GM23338 (cell line): ENCODE data around the gene TSHZ3. TPM values are rescaled to one million over a fixed set of nuclear protein-coding genes. Genes with fewer than 3 reads are reported as not detected.

ENCODE experiments used
- ATAC-seq: fragments of 200-7000 bp; cut with Tn5 transposase; 3 replicates; pipeline ENCODE4 v1.9.1; 2020
- DNase-seq: peaks from one replicate; pipeline ENCODE4 v3.0.0-alpha.2; 2015; ENCODE audit warnings: low spot score
- H2AFZ ChIP-seq: fragments of 200-600 bp; sonication (generic); 2 replicates; pipeline ENCODE4 v1.8.0; 2016; ENCODE audit warnings: antibody characterized with exemption, mild to moderate bottlenecking, moderate library complexity
- H3F3A ChIP-seq: fragments of 200-600 bp; sonication (generic); replicated peaks from 2 replicates; pipeline ENCODE4 v1.8.0; 2017; ENCODE audit warnings: antibody characterized with exemption, mixed run types, low read depth
- H3K27ac ChIP-seq: fragments of 200-600 bp; sonication (generic); 2 replicates; pipeline ENCODE4 v1.6.1; 2016; ENCODE audit warnings: low read depth
- H3K27me3 ChIP-seq: fragments of 200-600 bp; sonication (generic); 2 replicates; pipeline ENCODE4 v1.8.0; 2016; ENCODE audit warnings: mild to moderate bottlenecking, mixed run types, moderate library complexity; ENCODE audit not compliant: insufficient read depth
- H3K36me3 ChIP-seq: fragments of 200-600 bp; sonication (generic); 2 replicates; pipeline ENCODE4 v1.8.0; 2016; ENCODE audit warnings: mild to moderate bottlenecking; ENCODE audit not compliant: insufficient read depth
- H3K4me1 ChIP-seq: fragments of 200-600 bp; sonication (generic); 2 replicates; pipeline ENCODE4 v1.8.0; 2016; ENCODE audit warnings: mild to moderate bottlenecking, moderate library complexity; ENCODE audit not compliant: insufficient read depth
- H3K4me2 ChIP-seq: fragments of 200-600 bp; sonication (generic); 2 replicates; pipeline ENCODE4 v1.7.1; 2017; ENCODE audit warnings: mixed run types
- H3K4me3 ChIP-seq: fragments of 200-600 bp; sonication (generic); 2 replicates; pipeline ENCODE4 v1.6.1; 2016; ENCODE audit warnings: mixed run types
- H3K79me2 ChIP-seq: fragments of 200-600 bp; sonication (generic); replicated peaks from 2 replicates; pipeline ENCODE4 v1.8.0; 2017; ENCODE audit warnings: mild to moderate bottlenecking; ENCODE audit not compliant: insufficient read depth
- H3K9me2 ChIP-seq: fragments of 200-600 bp; sonication (generic); 2 replicates; pipeline ENCODE4 v1.8.0; 2017; ENCODE audit not compliant: insufficient read depth
- H4K20me1 ChIP-seq: fragments of 200-600 bp; sonication (generic); replicated peaks from 2 replicates; pipeline ENCODE4 v1.8.0; 2017; ENCODE audit warnings: mild to moderate bottlenecking; ENCODE audit not compliant: insufficient read depth
- H3K27ac Mint-ChIP-seq: 2 replicates; pipeline ENCODE4 v1.8.0; 2020; ENCODE audit warnings: inconsistent platforms, mild to moderate bottlenecking, moderate library complexity, mixed read lengths
- H3K27me3 Mint-ChIP-seq: 3 replicates; pipeline ENCODE4 v1.8.0; 2022; ENCODE audit warnings: low read depth, mild to moderate bottlenecking, moderate library complexity, mixed read lengths, inconsistent platforms; ENCODE audit not compliant: insufficient read depth, poor library complexity
- H3K36me3 Mint-ChIP-seq: 3 replicates; pipeline ENCODE4 v1.8.0; 2021; ENCODE audit warnings: low read depth, mild to moderate bottlenecking, inconsistent platforms, moderate library complexity, mixed read lengths
- H3K4me1 Mint-ChIP-seq: 3 replicates; pipeline ENCODE4 v1.8.0; 2020; ENCODE audit warnings: mild to moderate bottlenecking, inconsistent platforms, mixed read lengths
- H3K4me3 Mint-ChIP-seq: 3 replicates; pipeline ENCODE4 v1.8.0; 2021; ENCODE audit warnings: moderate library complexity, mild to moderate bottlenecking, inconsistent platforms, mixed read lengths
- H3K9me3 Mint-ChIP-seq: 3 replicates; pipeline ENCODE4 v1.8.0; 2020; ENCODE audit warnings: moderate library complexity, mild to moderate bottlenecking, inconsistent platforms, mixed read lengths
- CREB1 ChIP-seq: fragments of 250-450 bp; sonication (Bioruptor Pico); IDR thresholded peaks from 2 replicates; pipeline ENCODE4 v1.5.0; 2020; ENCODE audit warnings: low read depth, mild to moderate bottlenecking, moderate library complexity
- CTCF ChIP-seq, 2 experiments: fragments of 200-600 bp in 1 of 2; sonication (generic) in 1 of 2; conservative IDR thresholded peaks; 2 replicates each; pipeline versions ENCODE4 v1.5.1 to v1.6.1; 2016 to 2017; ENCODE audit warnings: antibody characterized with exemption in 2 of 2, low read depth in 2 of 2, mild to moderate bottlenecking in 2 of 2, moderate library complexity in 1 of 2
- ETS1 ChIP-seq: IDR thresholded peaks from 2 replicates; pipeline ENCODE4 v1.6.1; 2016; ENCODE audit warnings: antibody characterized with exemption
- EZH2 ChIP-seq: fragments of 200-600 bp; sonication (generic); IDR thresholded peaks from one replicate; pipeline ENCODE4 v1.8.0; 2017; ENCODE audit warnings: antibody characterized with exemption, mild to moderate bottlenecking, low read depth; ENCODE audit not compliant: unreplicated experiment
- EZH2phosphoT487 ChIP-seq: fragments of 200-600 bp; sonication (generic); IDR thresholded peaks from one replicate; pipeline ENCODE4 v1.8.1; 2018; ENCODE audit warnings: antibody characterized with exemption; ENCODE audit not compliant: unreplicated experiment
- JUNB ChIP-seq: IDR thresholded peaks from one replicate; pipeline ENCODE4 v1.6.1; 2016; ENCODE audit warnings: antibody characterized with exemption; ENCODE audit not compliant: unreplicated experiment
- NANOG ChIP-seq: IDR thresholded peaks from 2 replicates; pipeline ENCODE4 v1.6.1; 2016; ENCODE audit warnings: antibody characterized with exemption, borderline replicate concordance
- POLR2AphosphoS5 ChIP-seq: IDR thresholded peaks from 2 replicates; pipeline ENCODE4 v1.6.1; 2016; ENCODE audit warnings: antibody characterized with exemption, low read depth
- REST ChIP-seq: IDR thresholded peaks from one replicate; pipeline ENCODE4 v1.6.1; 2018; ENCODE audit warnings: antibody characterized with exemption; ENCODE audit not compliant: unreplicated experiment
- STAT1 ChIP-seq: IDR thresholded peaks from one replicate; pipeline ENCODE4 v1.6.1; 2016; ENCODE audit warnings: antibody characterized with exemption; ENCODE audit not compliant: unreplicated experiment
- ZNF114 ChIP-seq: fragments of 250-450 bp; sonication (Bioruptor Pico); IDR thresholded peaks from 2 replicates; pipeline ENCODE4 v1.5.0; 2020; ENCODE audit warnings: mild to moderate bottlenecking, moderate library complexity
- ZNF331 ChIP-seq: fragments of 250-450 bp; sonication (Bioruptor Pico); IDR thresholded peaks from 2 replicates; pipeline ENCODE4 v1.5.0; 2020; ENCODE audit warnings: low read depth, mild to moderate bottlenecking, moderate library complexity
- polyA plus RNA-seq: library from polyadenylated mRNA; unstranded; fragments of >200 nt; fragmentation: Nextera tagmentation; extraction: Ambion mirVana; gene quantifications from 2 replicates; pipeline ENCODE4 v1.2.1, GENCODE V29; 2016
- total RNA-seq: library from RNA; depleted of rRNA; stranded (reverse); fragments of >200 nt; shearing (Covaris generic); gene quantifications from 2 replicates; pipeline ENCODE4 v1.2.3, GENCODE V29; 2014
- TF ChIP-seq, protein P1 (sequence below): fragments of 250-450 bp; sonication (Bioruptor Pico); IDR thresholded peaks from 2 replicates; pipeline ENCODE4 v1.5.0; 2020; ENCODE audit warnings: mild to moderate bottlenecking, moderate library complexity

Gene TSHZ3
- total and polyA plus RNA-seq, 2 experiments from 2014 or later: 3.8 to 8.9 TPM

GRCh38 chr19:31285744-31286143, 63.5 kb downstream of the TSHZ3 start:
- Mint-ChIP-seq H3K27ac (no peak overlapping the region), H3K9me3 (no peaks in the 10 kb centered on the region), H3K4me1 (peaks cover 37% of the 10 kb centered on the region), H3K4me3 (no peak overlapping the region), H3K27me3 (peaks cover 8% of the 10 kb centered on the region), H3K36me3 (no peaks in the 10 kb centered on the region)
- Histone ChIP-seq H3K36me3 (no peaks in the 10 kb centered on the region), H3F3A (no peaks in the 10 kb centered on the region), H3K4me3 (no peak overlapping the region), H3K27ac (peak overlapping the region; percentile 26; the same call in 1 of the 2 replicates), H3K9me2 (no peaks in the 10 kb centered on the region), H3K27me3 (no peaks in the 10 kb centered on the region), H4K20me1 (no peaks in the 10 kb centered on the region), H3K79me2 (peaks cover 9% of the 10 kb centered on the region; the same call in 1 of the 2 replicates), H3K4me1 (peaks cover 5% of the 10 kb centered on the region; the same call in 1 of the 2 replicates), H3K4me2 (no peak overlapping the region), H2AFZ (no peak overlapping the region)
- TF ChIP-seq, protein P1, sequence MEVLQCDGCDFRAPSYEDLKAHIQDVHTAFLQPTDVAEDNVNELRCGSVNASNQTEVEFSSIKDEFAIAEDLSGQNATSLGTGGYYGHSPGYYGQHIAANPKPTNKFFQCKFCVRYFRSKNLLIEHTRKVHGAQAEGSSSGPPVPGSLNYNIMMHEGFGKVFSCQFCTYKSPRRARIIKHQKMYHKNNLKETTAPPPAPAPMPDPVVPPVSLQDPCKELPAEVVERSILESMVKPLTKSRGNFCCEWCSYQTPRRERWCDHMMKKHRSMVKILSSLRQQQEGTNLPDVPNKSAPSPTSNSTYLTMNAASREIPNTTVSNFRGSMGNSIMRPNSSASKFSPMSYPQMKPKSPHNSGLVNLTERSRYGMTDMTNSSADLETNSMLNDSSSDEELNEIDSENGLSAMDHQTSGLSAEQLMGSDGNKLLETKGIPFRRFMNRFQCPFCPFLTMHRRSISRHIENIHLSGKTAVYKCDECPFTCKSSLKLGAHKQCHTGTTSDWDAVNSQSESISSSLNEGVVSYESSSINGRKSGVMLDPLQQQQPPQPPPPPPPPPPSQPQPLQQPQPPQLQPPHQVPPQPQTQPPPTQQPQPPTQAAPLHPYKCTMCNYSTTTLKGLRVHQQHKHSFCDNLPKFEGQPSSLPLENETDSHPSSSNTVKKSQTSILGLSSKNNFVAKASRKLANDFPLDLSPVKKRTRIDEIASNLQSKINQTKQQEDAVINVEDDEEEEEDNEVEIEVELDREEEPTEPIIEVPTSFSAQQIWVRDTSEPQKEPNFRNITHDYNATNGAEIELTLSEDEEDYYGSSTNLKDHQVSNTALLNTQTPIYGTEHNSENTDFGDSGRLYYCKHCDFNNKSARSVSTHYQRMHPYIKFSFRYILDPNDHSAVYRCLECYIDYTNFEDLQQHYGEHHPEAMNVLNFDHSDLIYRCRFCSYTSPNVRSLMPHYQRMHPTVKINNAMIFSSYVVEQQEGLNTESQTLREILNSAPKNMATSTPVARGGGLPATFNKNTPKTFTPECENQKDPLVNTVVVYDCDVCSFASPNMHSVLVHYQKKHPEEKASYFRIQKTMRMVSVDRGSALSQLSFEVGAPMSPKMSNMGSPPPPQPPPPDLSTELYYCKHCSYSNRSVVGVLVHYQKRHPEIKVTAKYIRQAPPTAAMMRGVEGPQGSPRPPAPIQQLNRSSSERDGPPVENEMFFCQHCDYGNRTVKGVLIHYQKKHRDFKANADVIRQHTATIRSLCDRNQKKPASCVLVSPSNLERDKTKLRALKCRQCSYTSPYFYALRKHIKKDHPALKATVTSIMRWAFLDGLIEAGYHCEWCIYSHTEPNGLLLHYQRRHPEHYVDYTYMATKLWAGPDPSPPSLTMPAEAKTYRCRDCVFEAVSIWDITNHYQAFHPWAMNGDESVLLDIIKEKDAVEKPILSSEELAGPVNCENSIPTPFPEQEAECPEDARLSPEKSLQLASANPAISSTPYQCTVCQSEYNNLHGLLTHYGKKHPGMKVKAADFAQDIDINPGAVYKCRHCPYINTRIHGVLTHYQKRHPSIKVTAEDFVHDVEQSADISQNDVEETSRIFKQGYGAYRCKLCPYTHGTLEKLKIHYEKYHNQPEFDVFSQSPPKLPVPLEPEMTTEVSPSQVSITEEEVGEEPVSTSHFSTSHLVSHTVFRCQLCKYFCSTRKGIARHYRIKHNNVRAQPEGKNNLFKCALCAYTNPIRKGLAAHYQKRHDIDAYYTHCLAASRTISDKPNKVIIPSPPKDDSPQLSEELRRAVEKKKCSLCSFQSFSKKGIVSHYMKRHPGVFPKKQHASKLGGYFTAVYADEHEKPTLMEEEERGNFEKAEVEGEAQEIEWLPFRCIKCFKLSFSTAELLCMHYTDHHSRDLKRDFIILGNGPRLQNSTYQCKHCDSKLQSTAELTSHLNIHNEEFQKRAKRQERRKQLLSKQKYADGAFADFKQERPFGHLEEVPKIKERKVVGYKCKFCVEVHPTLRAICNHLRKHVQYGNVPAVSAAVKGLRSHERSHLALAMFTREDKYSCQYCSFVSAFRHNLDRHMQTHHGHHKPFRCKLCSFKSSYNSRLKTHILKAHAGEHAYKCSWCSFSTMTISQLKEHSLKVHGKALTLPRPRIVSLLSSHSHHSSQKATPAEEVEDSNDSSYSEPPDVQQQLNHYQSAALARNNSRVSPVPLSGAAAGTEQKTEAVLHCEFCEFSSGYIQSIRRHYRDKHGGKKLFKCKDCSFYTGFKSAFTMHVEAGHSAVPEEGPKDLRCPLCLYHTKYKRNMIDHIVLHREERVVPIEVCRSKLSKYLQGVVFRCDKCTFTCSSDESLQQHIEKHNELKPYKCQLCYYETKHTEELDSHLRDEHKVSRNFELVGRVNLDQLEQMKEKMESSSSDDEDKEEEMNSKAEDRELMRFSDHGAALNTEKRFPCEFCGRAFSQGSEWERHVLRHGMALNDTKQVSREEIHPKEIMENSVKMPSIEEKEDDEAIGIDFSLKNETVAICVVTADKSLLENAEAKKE (CRISPR knock-in tag): no peak
- TF ChIP-seq JUNB (no peak), NANOG (no peak), CREB1 (no peak), CTCF (conservative IDR thresholded peaks at IDR 0.05; ENCODE audit: low read depth in 2 of 2) (no peak), REST (no peak), ZNF331 (no peak), ZNF114 (CRISPR knock-in tag) (no peak), STAT1 (no peak), ETS1 (no peak), POLR2AphosphoS5 (no peak), EZH2 (no peak), EZH2phosphoT487 (no peak)
- DNase-seq: no peak
- ATAC-seq: no peak
